Activated CD4-positive, alpha-beta T cell treated with anti-CD3 and anti-CD28 coated beads for 36 hours (primary cell): ENCODE results near the gene RABL2A. TPM values are rescaled to one million over a fixed set of nuclear protein-coding genes. Genes with fewer than 3 reads are reported as not detected.
"Not testable (repeated sequence)": the region's sequence is repeated elsewhere in the genome, so short reads cannot be mapped to it uniquely, and the experiment has no call there.

Source experiments
- ATAC-seq: fragments of 200-7000 bp; cut with Tn5 transposase; one replicate; pipeline ENCODE4 v1.10.0; 2021; ENCODE audit warnings: mild to moderate bottlenecking, moderate library complexity
- CTCF ChIA-PET: fragments of 350-600 bp; sonication (Branson Sonifier 250); formaldehyde crosslinking; loops from one replicate; lab custom pipeline; 2021; ENCODE audit warnings: antibody characterized with exemption; lab: Charles Lee
- POLR2A ChIA-PET: fragments of 350-600 bp; sonication (Branson Sonifier 250); formaldehyde crosslinking; loops from one replicate; lab custom pipeline; 2021; ENCODE audit warnings: antibody characterized with exemption, inconsistent platforms; lab: Charles Lee
- DNase-seq: peaks from one replicate; pipeline ENCODE4 v3.0.0-alpha.2; 2020
- H3K27ac Mint-ChIP-seq: one replicate; pipeline ENCODE4 v1.8.0; 2021; ENCODE audit warnings: mixed read lengths
- H3K27me3 Mint-ChIP-seq: one replicate; pipeline ENCODE4 v1.8.0; 2021; ENCODE audit warnings: mixed read lengths
- H3K36me3 Mint-ChIP-seq: one replicate; pipeline ENCODE4 v1.8.0; 2021; ENCODE audit warnings: low read depth, mixed read lengths
- H3K4me1 Mint-ChIP-seq: one replicate; pipeline ENCODE4 v1.8.0; 2021; ENCODE audit warnings: mixed read lengths
- H3K4me3 Mint-ChIP-seq: one replicate; pipeline ENCODE4 v1.8.0; 2021; ENCODE audit warnings: mild to moderate bottlenecking, moderate library complexity, mixed read lengths
- H3K9me3 Mint-ChIP-seq: one replicate; pipeline ENCODE4 v1.8.0; 2021; ENCODE audit warnings: low read depth, mixed read lengths
- intact Hi-C, 2 experiments: fragments of 100-400 bp; cut with DNase I in 1 of 2; cut with micrococcal nuclease in 1 of 2; formaldehyde crosslinking; loops; one replicate each; pipeline versions ENCODE4 v1.14.2 to v1.15.1; 2022 to 2024; cut with DNase I, micrococcal nuclease
- total RNA-seq, 2 experiments: library from RNA; stranded (reverse); gene quantifications; one replicate each; pipeline ENCODE4 v1.2.3, GENCODE V29; 2021

RABL2A gene
- 10 to 100 TPM; 12.3 to 16.0 TPM for total RNA-seq

- intact Hi-C loops, H3K9me3 Mint-ChIP-seq, H3K27me3 Mint-ChIP-seq, CTCF ChIA-PET, POLR2A ChIA-PET, H3K36me3 Mint-ChIP-seq: not testable (repeated sequence)
- DNase-seq (peak; percentile 89), ATAC-seq (peak; percentile 97)
- H3K27ac Mint-ChIP-seq: peak within 1 kb of the TSS; percentile 89
- H3K4me3 Mint-ChIP-seq: peak within 1 kb of the TSS; percentile 76
- H3K4me1 Mint-ChIP-seq: peaks cover 13% of the 10 kb centered on the region
Measured at GRCh38 chr2:113626616-113627330, at the start of gene RABL2A. RABL2A (plus strand) TSS chr2:113627266; CDS start chr2:113628607, 1,341 bp downstream.

DNA sequence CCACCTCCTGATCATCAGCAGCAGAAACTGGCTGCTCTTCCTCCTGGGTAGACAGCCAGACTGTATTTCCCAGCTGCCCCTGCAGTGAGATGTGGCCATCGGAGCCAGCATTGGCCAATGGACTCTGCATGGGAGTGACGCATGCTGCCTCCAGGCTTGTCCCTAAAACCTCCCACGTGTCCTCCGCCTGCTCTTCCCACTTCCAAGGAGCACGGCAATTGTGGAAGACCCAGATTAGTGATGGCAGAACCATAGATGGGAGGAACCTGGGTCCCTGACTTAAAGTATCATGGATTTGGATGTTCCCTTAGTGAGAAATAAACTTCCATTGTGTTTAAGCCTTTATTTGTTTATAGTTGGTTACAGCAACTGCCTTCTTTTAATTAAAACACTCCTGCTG is 48.6 kb upstream of the RABL2A start:
- POLR2A ChIA-PET: not testable (repeated sequence)

DNA sequence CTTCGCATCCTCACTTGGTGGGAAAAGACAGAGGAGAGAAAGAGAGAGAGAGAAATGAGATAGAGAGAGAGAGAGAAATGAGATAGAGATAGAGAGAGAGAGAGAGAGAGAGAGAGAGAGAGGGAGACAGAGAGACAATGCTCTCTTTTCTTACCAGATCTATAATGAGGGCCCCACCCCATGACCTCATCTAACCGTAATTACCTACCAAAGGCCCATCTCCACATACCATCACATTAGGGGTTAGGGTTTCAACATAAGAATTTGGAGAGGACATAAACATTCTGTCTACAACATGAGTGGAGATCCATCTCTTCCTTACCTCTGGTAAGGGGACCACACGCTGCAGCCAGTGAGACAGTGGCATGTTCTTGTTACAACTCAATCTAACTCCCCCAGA is 44.6 kb upstream of the RABL2A start:
- DNase-seq, POLR2A ChIA-PET, H3K9me3 Mint-ChIP-seq, ATAC-seq, H3K27me3 Mint-ChIP-seq, CTCF ChIA-PET, intact Hi-C loops, H3K36me3 Mint-ChIP-seq: not testable (repeated sequence)
- H3K4me3 Mint-ChIP-seq: peak overlapping the region; percentile 29
- peaks cover 21% of the 10 kb centered on the region for H3K4me1 Mint-ChIP-seq
- peak overlapping the region; percentile 37 for H3K27ac Mint-ChIP-seq

More for the DNA sequence above, 48.6 kb upstream of the RABL2A start:
- DNase-seq, H3K4me1 Mint-ChIP-seq, intact Hi-C loops, H3K27ac Mint-ChIP-seq, H3K27me3 Mint-ChIP-seq, H3K4me3 Mint-ChIP-seq, ATAC-seq, CTCF ChIA-PET, H3K36me3 Mint-ChIP-seq, H3K9me3 Mint-ChIP-seq: not testable (repeated sequence)

GRCh38 chr2:113583521-113584225 is 43.4 kb upstream of the RABL2A start:
- intact Hi-C loops, H3K36me3 Mint-ChIP-seq, POLR2A ChIA-PET, CTCF ChIA-PET, ATAC-seq, H3K9me3 Mint-ChIP-seq, H3K27me3 Mint-ChIP-seq: not testable (repeated sequence)
- DNase-seq: peak; percentile 90
- peak overlapping the region; percentile 82 for H3K4me3 Mint-ChIP-seq
- peak overlapping the region; percentile 92 for H3K27ac Mint-ChIP-seq
- H3K4me1 Mint-ChIP-seq: peaks cover 21% of the 10 kb centered on the region

GRCh38 chr2:113584311-113585092 is 42.6 kb upstream of the RABL2A start:
- intact Hi-C loops, ATAC-seq, POLR2A ChIA-PET, CTCF ChIA-PET, H3K9me3 Mint-ChIP-seq, H3K36me3 Mint-ChIP-seq, H3K27me3 Mint-ChIP-seq: not testable (repeated sequence)
- DNase-seq: peak; percentile 52
- Mint-ChIP-seq H3K4me1 (peaks cover 21% of the 10 kb centered on the region), H3K27ac (peak overlapping the region; percentile 74), H3K4me3 (peak overlapping the region; percentile 72)

DNA sequence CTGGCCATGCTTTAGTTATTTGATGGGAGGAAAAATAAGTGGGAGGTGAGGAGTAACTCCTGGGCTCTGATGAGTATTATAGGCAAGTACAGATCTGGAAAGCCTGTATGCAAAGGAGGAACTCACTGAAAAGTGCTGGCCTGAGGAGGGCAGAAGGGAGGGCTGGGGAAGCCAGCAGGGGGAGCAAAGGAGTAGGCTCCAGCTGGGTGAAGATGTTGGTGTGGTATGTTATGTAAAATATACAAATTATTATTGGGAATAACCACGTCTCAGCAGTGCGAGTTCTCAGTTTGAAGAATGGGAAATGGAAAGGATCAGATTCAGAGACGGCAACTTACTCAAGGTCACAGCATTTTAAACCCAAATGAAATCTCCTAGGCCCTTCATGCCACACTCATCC is 39.9 kb upstream of the RABL2A start:
- intact Hi-C loops, H3K9me3 Mint-ChIP-seq, POLR2A ChIA-PET, H3K4me3 Mint-ChIP-seq, H3K36me3 Mint-ChIP-seq, H3K27ac Mint-ChIP-seq, ATAC-seq, CTCF ChIA-PET, H3K27me3 Mint-ChIP-seq: not testable (repeated sequence)
- DNase-seq: peak; percentile 79
- H3K4me1 Mint-ChIP-seq: peaks cover 31% of the 10 kb centered on the region

- H3K4me1 Mint-ChIP-seq: peaks cover 26% of the 10 kb centered on the region
- intact Hi-C loops, DNase-seq, CTCF ChIA-PET, ATAC-seq, H3K36me3 Mint-ChIP-seq, H3K4me3 Mint-ChIP-seq, POLR2A ChIA-PET, H3K9me3 Mint-ChIP-seq, H3K27ac Mint-ChIP-seq, H3K27me3 Mint-ChIP-seq: not testable (repeated sequence)
Measured at GRCh38 chr2:113589591-113589990, 37.5 kb upstream of the RABL2A start.

GRCh38 chr2:113591926-113592325 is 35.1 kb upstream of the RABL2A start:
- CTCF ChIA-PET, H3K27me3 Mint-ChIP-seq, H3K36me3 Mint-ChIP-seq, intact Hi-C loops, POLR2A ChIA-PET, ATAC-seq, H3K9me3 Mint-ChIP-seq, H3K4me3 Mint-ChIP-seq, DNase-seq, H3K27ac Mint-ChIP-seq: not testable (repeated sequence)
- peaks cover 14% of the 10 kb centered on the region for H3K4me1 Mint-ChIP-seq

DNA sequence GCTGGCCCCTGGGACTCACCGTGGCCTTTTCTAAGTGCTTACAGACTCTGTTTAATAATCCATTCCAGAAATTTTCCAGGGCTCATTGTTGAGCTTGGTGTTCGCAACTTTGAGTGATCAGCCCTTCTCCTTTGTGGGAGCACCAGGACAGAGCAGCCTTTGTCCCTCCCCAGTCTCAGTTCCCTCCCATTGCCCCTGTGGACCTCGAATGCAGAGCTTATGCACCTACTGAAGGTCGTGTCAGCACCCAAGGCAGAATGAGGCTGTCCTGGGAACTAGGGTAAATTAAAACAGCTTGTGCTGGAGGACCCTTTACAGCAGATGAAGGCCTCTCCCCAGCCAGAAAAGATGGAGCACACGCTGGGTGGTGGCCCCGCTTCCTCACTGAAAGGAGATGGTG is 33.8 kb upstream of the RABL2A start:
- H3K9me3 Mint-ChIP-seq, intact Hi-C loops, POLR2A ChIA-PET, ATAC-seq, H3K27ac Mint-ChIP-seq, H3K36me3 Mint-ChIP-seq, H3K4me3 Mint-ChIP-seq, H3K27me3 Mint-ChIP-seq, CTCF ChIA-PET, DNase-seq: not testable (repeated sequence)
- H3K4me1 Mint-ChIP-seq: peaks cover 10% of the 10 kb centered on the region

DNA sequence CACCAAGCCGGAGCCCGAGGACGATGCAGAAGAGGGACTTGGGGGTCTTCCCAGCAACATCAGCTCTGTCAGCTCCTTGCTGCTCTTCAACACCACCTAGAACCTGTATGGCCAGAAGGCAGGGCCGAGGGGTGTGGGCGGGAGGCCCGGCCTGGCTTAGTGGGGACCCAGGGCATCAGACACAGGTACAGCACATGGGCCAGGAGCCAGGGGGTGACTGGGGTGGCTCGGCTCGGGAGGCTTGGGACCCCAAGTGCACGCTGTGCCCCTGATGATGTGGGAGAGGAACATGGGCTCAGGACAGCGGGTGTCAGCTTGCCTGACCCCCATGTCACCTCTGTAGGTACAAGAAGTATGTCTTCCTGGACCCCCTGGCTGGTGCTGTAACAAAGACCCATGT is 31.3 kb upstream of the RABL2A start:
- peaks cover 10% of the 10 kb centered on the region for H3K4me1 Mint-ChIP-seq
- H3K9me3 Mint-ChIP-seq, H3K27ac Mint-ChIP-seq, CTCF ChIA-PET, intact Hi-C loops, H3K4me3 Mint-ChIP-seq, H3K36me3 Mint-ChIP-seq, ATAC-seq, H3K27me3 Mint-ChIP-seq, POLR2A ChIA-PET, DNase-seq: not testable (repeated sequence)

DNA sequence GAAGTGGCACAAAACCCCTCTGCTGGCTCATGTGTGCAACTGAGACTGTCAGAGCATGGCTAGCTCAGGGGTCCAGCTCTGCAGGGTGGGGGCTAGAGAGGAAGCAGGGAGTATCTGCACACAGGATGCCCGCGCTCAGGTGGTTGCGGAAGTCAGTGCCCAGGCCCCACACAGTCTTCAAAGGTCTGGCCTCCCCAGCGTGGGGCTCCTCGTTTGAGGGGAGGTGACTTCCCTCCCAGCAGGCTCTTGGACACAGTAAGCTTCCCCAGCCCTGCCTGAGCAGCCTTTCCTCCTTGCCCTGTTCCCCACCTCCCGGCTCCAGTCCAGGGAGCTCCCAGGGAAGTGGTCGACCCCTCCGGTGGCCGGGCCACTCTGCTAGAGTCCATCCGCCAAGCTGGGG is 29.9 kb upstream of the RABL2A start:
- ATAC-seq, H3K4me3 Mint-ChIP-seq, CTCF ChIA-PET: not testable (repeated sequence)

More for the DNA sequence above, 29.9 kb upstream of the RABL2A start:
- H3K27me3 Mint-ChIP-seq, H3K9me3 Mint-ChIP-seq, intact Hi-C loops, H3K36me3 Mint-ChIP-seq, POLR2A ChIA-PET, DNase-seq, H3K4me1 Mint-ChIP-seq, H3K27ac Mint-ChIP-seq: not testable (repeated sequence)
